Thoracic aorta (tissue), 2 donors: Measurements from ENCODE around the gene RFX7. TPM values are rescaled to one million over a fixed set of nuclear protein-coding genes. Genes with fewer than 3 reads are reported as not detected.
"Not testable (repeated sequence)": the region's sequence is repeated elsewhere in the genome, so short reads cannot be mapped to it uniquely, and the experiment has no call there.

Experiments
- ATAC-seq: fragments of 150-250 bp; one replicate; pipeline ENCODE4 v1.8.0; 2017; ENCODE audit warnings: low read depth; ENCODE audit not compliant: insufficient number of reproducible peaks, low FRiP score
- DNase-seq: peaks from one replicate; pipeline ENCODE4 v3.0.0-alpha.2; 2020; ENCODE audit warnings: low spot score
- H3K27ac ChIP-seq, 2 donors: fragments of 200-600 bp; sonication (generic); 1 replicate in 1 of 2; 2 replicates in 1 of 2; pipeline ENCODE4 v1.5.1; 2016; ENCODE audit warnings: mild to moderate bottlenecking in 2 of 2, moderate library complexity in 2 of 2
- H3K27me3 ChIP-seq: fragments of 200-600 bp; sonication (generic); replicated peaks from 2 replicates; pipeline ENCODE4 v1.6.0; 2016; ENCODE audit warnings: mild to moderate bottlenecking; ENCODE audit not compliant: insufficient read depth
- H3K36me3 ChIP-seq: fragments of 200-600 bp; sonication (generic); one replicate; pipeline ENCODE4 v1.5.1; 2016
- H3K4me1 ChIP-seq, 2 donors: fragments of 200-600 bp; sonication (generic); 1 replicate in 1 of 2; 2 replicates in 1 of 2; pipeline versions ENCODE4 v1.5.1 to v1.6.0; 2016; ENCODE audit warnings: low read depth in 2 of 2, mild to moderate bottlenecking in 1 of 2; ENCODE audit not compliant: control insufficient read depth in 1 of 2
- H3K4me3 ChIP-seq: fragments of 200-600 bp; sonication (generic); 2 replicates; pipeline ENCODE4 v1.5.1; 2016; ENCODE audit warnings: mild to moderate bottlenecking
- H3K9me3 ChIP-seq: fragments of 200-600 bp; sonication (generic); 2 replicates; pipeline ENCODE4 v1.5.1; 2016
- total RNA-seq, 2 donors: library from RNA; depleted of rRNA; stranded (reverse); fragments of >200 nt; gene quantifications; one replicate each; pipeline versions ENCODE4 v1.1.0 to v1.2.3, GENCODE V29; 2016
- TF ChIP-seq, protein P1 (sequence below): fragments of 200-600 bp; sonication (generic); IDR thresholded peaks from one replicate; pipeline ENCODE4 v1.5.1; 2019; ENCODE audit warnings: antibody characterized with exemption

Gene RFX7
- total RNA-seq, 2 donors from 2014 or later, result 7.0 to 8.0 TPM

GRCh38 chr15:56207092-56207491 lies 36.6 kb downstream of the RFX7 start:
- H3K4me3 ChIP-seq, result no peak overlapping the region
- H3K27ac ChIP-seq, result no peak overlapping the region
- DNase-seq (no peak), ATAC-seq (no peak)
- TF ChIP-seq, protein P1, sequence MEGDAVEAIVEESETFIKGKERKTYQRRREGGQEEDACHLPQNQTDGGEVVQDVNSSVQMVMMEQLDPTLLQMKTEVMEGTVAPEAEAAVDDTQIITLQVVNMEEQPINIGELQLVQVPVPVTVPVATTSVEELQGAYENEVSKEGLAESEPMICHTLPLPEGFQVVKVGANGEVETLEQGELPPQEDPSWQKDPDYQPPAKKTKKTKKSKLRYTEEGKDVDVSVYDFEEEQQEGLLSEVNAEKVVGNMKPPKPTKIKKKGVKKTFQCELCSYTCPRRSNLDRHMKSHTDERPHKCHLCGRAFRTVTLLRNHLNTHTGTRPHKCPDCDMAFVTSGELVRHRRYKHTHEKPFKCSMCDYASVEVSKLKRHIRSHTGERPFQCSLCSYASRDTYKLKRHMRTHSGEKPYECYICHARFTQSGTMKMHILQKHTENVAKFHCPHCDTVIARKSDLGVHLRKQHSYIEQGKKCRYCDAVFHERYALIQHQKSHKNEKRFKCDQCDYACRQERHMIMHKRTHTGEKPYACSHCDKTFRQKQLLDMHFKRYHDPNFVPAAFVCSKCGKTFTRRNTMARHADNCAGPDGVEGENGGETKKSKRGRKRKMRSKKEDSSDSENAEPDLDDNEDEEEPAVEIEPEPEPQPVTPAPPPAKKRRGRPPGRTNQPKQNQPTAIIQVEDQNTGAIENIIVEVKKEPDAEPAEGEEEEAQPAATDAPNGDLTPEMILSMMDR, result no peak
- H3K4me1 ChIP-seq, result peaks cover 12 to 28% of the 10 kb centered on the region in 2 donors
- H3K27me3 ChIP-seq, result no peaks in the 10 kb centered on the region
- H3K36me3 ChIP-seq, result peaks cover 4% of the 10 kb centered on the region
- H3K9me3 ChIP-seq, result peaks cover 4% of the 10 kb centered on the region

- Histone ChIP-seq H3K4me1 (peaks cover 12 to 28% of the 10 kb centered on the region in 2 donors), H3K9me3 (no peaks in the 10 kb centered on the region), H3K36me3 (no peaks in the 10 kb centered on the region), H3K27me3 (no peaks in the 10 kb centered on the region), H3K4me3 (no peak overlapping the region), H3K27ac (peak overlapping the region in 1 of 2 donors; percentile 1)
- no peak for ATAC-seq
- no peak for DNase-seq
- TF ChIP-seq, protein P1, result no peak
Observed at GRCh38 chr15:56205061-56205876, 38.4 kb downstream of the RFX7 start.

GRCh38 chr15:56203312-56203922 lies 40.3 kb downstream of the RFX7 start:
- H3K36me3 ChIP-seq, DNase-seq, ATAC-seq, H3K27me3 ChIP-seq, H3K9me3 ChIP-seq, H3K27ac ChIP-seq, H3K4me3 ChIP-seq: not testable (repeated sequence)
- peaks cover 9 to 25% of the 10 kb centered on the region in 2 donors for H3K4me1 ChIP-seq

- no peak overlapping the region for H3K27ac ChIP-seq
- TF ChIP-seq, protein P1, result no peak
- no peak overlapping the region for H3K4me3 ChIP-seq
- no peaks in the 10 kb centered on the region for H3K9me3 ChIP-seq
- no peaks in the 10 kb centered on the region for H3K36me3 ChIP-seq
- ATAC-seq (no peak), DNase-seq (no peak)
- peaks cover 6 to 17% of the 10 kb centered on the region in 2 donors for H3K4me1 ChIP-seq
- no peaks in the 10 kb centered on the region for H3K27me3 ChIP-seq
Observed at GRCh38 chr15:56202701-56203100, 41.0 kb downstream of the RFX7 start.

DNA sequence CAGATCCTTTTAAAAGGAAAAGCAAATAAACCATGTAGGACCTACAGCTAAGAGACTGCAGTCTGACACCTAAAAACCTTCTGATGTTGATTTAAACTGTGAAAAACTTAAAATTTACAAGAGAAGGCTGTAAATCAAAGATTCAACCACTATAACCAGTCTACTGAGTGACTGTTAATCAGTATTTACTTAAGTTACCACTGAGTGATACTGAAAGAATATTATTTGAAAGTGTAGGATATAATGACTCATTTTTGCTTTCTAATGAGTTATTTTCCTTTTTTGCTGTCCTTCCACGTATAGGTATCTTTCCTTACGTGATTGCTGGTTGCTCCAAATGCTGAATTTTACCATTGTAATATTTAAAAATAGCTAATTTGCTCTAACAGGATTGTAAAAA lies 44.6 kb downstream of the RFX7 start:
- DNase-seq, result no peak

More for the DNA sequence above, 44.6 kb downstream of the RFX7 start:
- peaks cover 2 to 3% of the 10 kb centered on the region in 2 donors for H3K4me1 ChIP-seq
- no peaks in the 10 kb centered on the region for H3K36me3 ChIP-seq
- no peaks in the 10 kb centered on the region for H3K27me3 ChIP-seq
- H3K27ac ChIP-seq, result no peak overlapping the region
- H3K4me3 ChIP-seq, result no peak overlapping the region
- no peaks in the 10 kb centered on the region for H3K9me3 ChIP-seq
- TF ChIP-seq, protein P1, result no peak
- ATAC-seq, result no peak
